GM21737 (cell line): ENCODE measurements around the gene WWC2.
A peak's percentile ranks its signal among the peaks of the same experiment; 100 is the strongest.

Source experiments
- ATAC-seq: cut with Tn5 transposase; IDR thresholded peaks from one replicate; pipeline ENCODE4 v1.9.1; 2021; ENCODE audit warnings: mild to moderate bottlenecking, moderate library complexity; ENCODE audit not compliant: unreplicated experiment

WWC2 gene

GRCh38 chr4:183249854-183250253, 150.8 kb downstream of the WWC2 start:
- peak; percentile 55 for ATAC-seq

- no peak for ATAC-seq
These were observed 151.8 kb downstream of the WWC2 start for GRCh38 chr4:183250831-183251230.

- ATAC-seq = no peak
These were observed 153.9 kb downstream of the WWC2 start for GRCh38 chr4:183252959-183253358.

- no peak for ATAC-seq
These were observed 154.4 kb downstream of the WWC2 start for GRCh38 chr4:183253451-183253850.

GRCh38 chr4:183254162-183254561, 155.1 kb downstream of the WWC2 start:
- no peak for ATAC-seq

- no peak for ATAC-seq
These were observed 156.4 kb downstream of the WWC2 start for GRCh38 chr4:183255487-183255886.

- ATAC-seq = no peak
These were observed 157.3 kb downstream of the WWC2 start for GRCh38 chr4:183256343-183256742.

- no peak for ATAC-seq
These were observed 157.8 kb downstream of the WWC2 start for GRCh38 chr4:183256756-183257385.

GRCh38 chr4:183257808-183258207, 158.8 kb downstream of the WWC2 start:
- no peak for ATAC-seq

GRCh38 chr4:183260491-183261151, 161.6 kb downstream of the WWC2 start:
- ATAC-seq = no peak

- peak; percentile 95 for ATAC-seq
These were observed 163.1 kb downstream of the WWC2 start for GRCh38 chr4:183261953-183262775.

GRCh38 chr4:183262776-183263100, 163.7 kb downstream of the WWC2 start:
- ATAC-seq = no peak

- no peak for ATAC-seq
These were observed 164.8 kb downstream of the WWC2 start for GRCh38 chr4:183263787-183264386.

GRCh38 chr4:183264614-183265013, 165.6 kb downstream of the WWC2 start:
- ATAC-seq = no peak

GRCh38 chr4:183266371-183266770, 167.3 kb downstream of the WWC2 start:
- ATAC-seq = no peak

- ATAC-seq = no peak
These were observed 169.5 kb downstream of the WWC2 start for GRCh38 chr4:183268556-183268955.

GRCh38 chr4:183272384-183272783, 173.3 kb downstream of the WWC2 start:
- ATAC-seq = no peak

- no peak for ATAC-seq
These were observed 177.0 kb downstream of the WWC2 start for GRCh38 chr4:183276106-183276505.

- ATAC-seq = no peak
These were observed 185.3 kb downstream of the WWC2 start for GRCh38 chr4:183284258-183284785.

GRCh38 chr4:183284965-183285364, 185.9 kb downstream of the WWC2 start:
- ATAC-seq = no peak

GRCh38 chr4:183285886-183286285, 186.8 kb downstream of the WWC2 start:
- no peak for ATAC-seq
